Hepatocyte (in vitro differentiated cells): ENCODE results near the gene TELO2. TPM values are rescaled to one million over a fixed set of nuclear protein-coding genes. Genes with fewer than 3 reads are reported as not detected.

ENCODE experiments used
- DNase-seq: peaks from one replicate; pipeline ENCODE4 v3.0.0-alpha.2; 2016; ENCODE audit warnings: low spot score
- H2AFZ ChIP-seq: fragments of 200-600 bp; sonication (generic); 2 replicates; pipeline ENCODE4 v1.6.0; 2016; ENCODE audit warnings: antibody characterized with exemption, mild to moderate bottlenecking
- H3K27ac ChIP-seq: fragments of 200-600 bp; sonication (generic); 2 replicates; pipeline ENCODE4 v1.5.1; 2016; ENCODE audit warnings: mild to moderate bottlenecking
- H3K27me3 ChIP-seq: fragments of 200-600 bp; sonication (generic); 2 replicates; pipeline ENCODE4 v1.6.1; 2016
- H3K36me3 ChIP-seq: fragments of 200-600 bp; sonication (generic); replicated peaks from 2 replicates; pipeline ENCODE4 v1.5.1; 2016; ENCODE audit warnings: low read depth; ENCODE audit not compliant: insufficient read depth
- H3K4me1 ChIP-seq: fragments of 200-600 bp; sonication (generic); 2 replicates; pipeline ENCODE4 v1.5.1; 2016; ENCODE audit warnings: mild to moderate bottlenecking, moderate library complexity; ENCODE audit not compliant: insufficient read depth
- H3K4me2 ChIP-seq: fragments of 200-600 bp; sonication (generic); 2 replicates; pipeline ENCODE4 v1.6.0; 2016
- H3K4me3 ChIP-seq: fragments of 200-600 bp; sonication (generic); 2 replicates; pipeline ENCODE4 v1.5.1; 2016; ENCODE audit warnings: mild to moderate bottlenecking
- H3K79me2 ChIP-seq: fragments of 200-600 bp; sonication (generic); 2 replicates; pipeline ENCODE4 v1.6.0; 2017; ENCODE audit warnings: mild to moderate bottlenecking
- H3K9me2 ChIP-seq: fragments of 200-600 bp; sonication (generic); replicated peaks from 2 replicates; pipeline ENCODE4 v1.6.0; 2017; ENCODE audit warnings: mild to moderate bottlenecking; ENCODE audit not compliant: insufficient read depth
- H3K9me3 ChIP-seq: fragments of 200-600 bp; sonication (generic); 2 replicates; pipeline ENCODE4 v1.5.1; 2016; ENCODE audit warnings: low read depth, mild to moderate bottlenecking
- H4K20me1 ChIP-seq: fragments of 200-600 bp; sonication (generic); 2 replicates; pipeline ENCODE4 v1.6.0; 2016; ENCODE audit warnings: mild to moderate bottlenecking; ENCODE audit not compliant: insufficient read depth, poor library complexity, severe bottlenecking
- CTCF ChIP-seq: fragments of 200-600 bp; sonication (generic); IDR thresholded peaks from 2 replicates; pipeline ENCODE4 v1.5.1; 2016; ENCODE audit warnings: antibody characterized with exemption, mild to moderate bottlenecking; ENCODE audit not compliant: poor library complexity
- EZH2 ChIP-seq: fragments of 200-600 bp; sonication (generic); IDR thresholded peaks from 2 replicates; pipeline ENCODE4 v1.6.1; 2016; ENCODE audit warnings: antibody characterized with exemption, mild to moderate bottlenecking, borderline replicate concordance
- EZH2phosphoT487 ChIP-seq: fragments of 200-600 bp; sonication (generic); IDR thresholded peaks from one replicate; pipeline ENCODE4 v1.6.1; 2018; ENCODE audit warnings: antibody characterized with exemption, mild to moderate bottlenecking, low read depth, moderate library complexity; ENCODE audit not compliant: unreplicated experiment, severe bottlenecking
- WGBS: methylation state at CpG from one replicate; pipeline ENCODE4 v1.1.6; 2016; ENCODE audit warnings: low lambda C conversion rate; ENCODE audit errors: missing lambda C conversion rate; 5-methylcytosine and 5-hydroxymethylcytosine counted together
- polyA plus RNA-seq: library from polyadenylated mRNA; unstranded; fragments of >200 nt; fragmentation: Nextera tagmentation; extraction: Ambion mirVana; gene quantifications from 2 replicates; pipeline ENCODE4 v1.2.1, GENCODE V29; 2016
- total RNA-seq: library from RNA; depleted of rRNA; stranded (reverse); fragments of >200 nt; gene quantifications from 2 replicates; pipeline ENCODE4 v1.2.3, GENCODE V29; 2014

Gene TELO2
- total and polyA plus RNA-seq, 2 experiments from 2014 or later, result 22.8 to 50.9 TPM

- no peaks in the 10 kb centered on the region for H3K27me3 ChIP-seq
- peak overlapping the region; percentile 94 for H3K4me2 ChIP-seq
- no peak overlapping the region for H3K27ac ChIP-seq
- H3K9me2 ChIP-seq, result no peaks in the 10 kb centered on the region
- WGBS, result 42% methylated on average over 3 of the region's 3 CpGs
- H3K4me3 ChIP-seq, result no peak overlapping the region
- H3K9me3 ChIP-seq, result no peaks in the 10 kb centered on the region
- no peak overlapping the region for H2AFZ ChIP-seq
- peaks cover 14% of the 10 kb centered on the region for H3K4me1 ChIP-seq
- TF ChIP-seq CTCF, result no peak
- no peak for TF ChIP-seq EZH2phosphoT487
- TF ChIP-seq EZH2, result no peak
- peaks cover 74% of the 10 kb centered on the region for H3K79me2 ChIP-seq
- H3K36me3 ChIP-seq, result no peaks in the 10 kb centered on the region
- peaks cover 17% of the 10 kb centered on the region for H4K20me1 ChIP-seq
- DNase-seq, result no peak
Observed at GRCh38 chr16:1472974-1473373, 20.2 kb upstream of the TELO2 start.

- H2AFZ ChIP-seq, result peak overlapping the region; percentile 99
- peaks cover 61% of the 10 kb centered on the region for H3K79me2 ChIP-seq
Observed at GRCh38 chr16:1474082-1474795, 18.9 kb upstream of the TELO2 start.

GRCh38 chr16:1474796-1475551 is 18.2 kb upstream of the TELO2 start, which contains the start of gene CLCN7:
Gene CLCN7 (minus strand): TSS chr16:1475028. CDS start chr16:1474974, 54 bp downstream.
- peak within 1 kb of the TSS; percentile 93 for H3K27ac ChIP-seq
- H3K36me3 ChIP-seq, result no peaks in the 10 kb centered on the region
- no peaks in the 10 kb centered on the region for H3K9me2 ChIP-seq
- peaks cover 14% of the 10 kb centered on the region for H4K20me1 ChIP-seq
- H3K9me3 ChIP-seq, result no peaks in the 10 kb centered on the region
- peak; percentile 91 for DNase-seq
- WGBS, result 5% methylated on average over 78 of the region's 99 CpGs
- H3K27me3 ChIP-seq, result no peaks in the 10 kb centered on the region
- TF ChIP-seq CTCF (no peak), EZH2 (no peak), EZH2phosphoT487 (no peak)
- peak within 1 kb of the TSS; percentile 88 for H3K4me3 ChIP-seq
- peak within 1 kb of the TSS; percentile 94 for H3K4me2 ChIP-seq
- H3K4me1 ChIP-seq, result peaks cover 14% of the 10 kb centered on the region
- H3K79me2 ChIP-seq, result peaks cover 54% of the 10 kb centered on the region
- H2AFZ ChIP-seq, result peak within 1 kb of the TSS; percentile 99

More at GRCh38 chr16:1474082-1474795, 18.9 kb upstream of the TELO2 start:
- H3K9me2 ChIP-seq, result no peaks in the 10 kb centered on the region
- peak; percentile 43 for DNase-seq
- peak overlapping the region; percentile 88 for H3K4me3 ChIP-seq
- H3K36me3 ChIP-seq, result no peaks in the 10 kb centered on the region
- H4K20me1 ChIP-seq, result peaks cover 16% of the 10 kb centered on the region
- 25% methylated on average over 28 of the region's 57 CpGs for WGBS
- H3K27me3 ChIP-seq, result no peaks in the 10 kb centered on the region
- H3K27ac ChIP-seq, result peak overlapping the region; percentile 93
- TF ChIP-seq EZH2 (no peak), CTCF (no peak), EZH2phosphoT487 (no peak)
- peak overlapping the region; percentile 94 for H3K4me2 ChIP-seq
- H3K9me3 ChIP-seq, result no peaks in the 10 kb centered on the region
- peaks cover 14% of the 10 kb centered on the region for H3K4me1 ChIP-seq
